HG03066 (cell line): ENCODE results near the gene STATH.
"Not testable (repeated sequence)": the region's sequence is repeated elsewhere in the genome, so short reads cannot be mapped to it uniquely, and the experiment has no call there.

Experiments used
- ATAC-seq: cut with Tn5 transposase; IDR thresholded peaks from one replicate; pipeline ENCODE4 v1.9.1; 2021; ENCODE audit warnings: low read depth; ENCODE audit not compliant: unreplicated experiment

The STATH gene, protein sequence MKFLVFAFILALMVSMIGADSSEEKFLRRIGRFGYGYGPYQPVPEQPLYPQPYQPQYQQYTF

DNA sequence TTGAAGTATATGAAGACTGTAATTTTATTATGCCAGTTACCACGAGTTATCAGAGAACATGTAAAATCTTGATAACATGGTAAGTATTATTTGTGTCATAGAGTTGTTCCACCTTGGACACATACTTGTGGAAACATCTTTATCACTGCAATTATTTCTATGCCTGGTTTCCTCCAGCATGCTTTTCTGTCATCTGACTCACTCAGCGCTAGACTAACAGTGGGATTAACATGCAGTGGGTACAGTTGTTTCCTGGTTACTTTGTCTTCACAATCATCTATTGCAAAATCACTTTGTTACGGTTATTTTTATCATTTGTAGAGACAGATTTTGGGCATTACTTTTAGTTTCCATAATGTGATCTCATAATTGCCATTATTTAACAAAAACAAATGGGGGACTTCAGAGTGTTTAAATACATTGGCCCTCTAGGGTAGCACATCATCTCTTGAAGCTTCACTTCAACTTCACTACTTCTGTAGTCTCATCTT lies at the start of gene STATH:
Gene STATH, plus strand, starts transcription at position 441 of the 491 bp plus-strand sequence. CDS start 2,472 bp downstream, outside the sequence.
- ATAC-seq: no peak

DNA sequence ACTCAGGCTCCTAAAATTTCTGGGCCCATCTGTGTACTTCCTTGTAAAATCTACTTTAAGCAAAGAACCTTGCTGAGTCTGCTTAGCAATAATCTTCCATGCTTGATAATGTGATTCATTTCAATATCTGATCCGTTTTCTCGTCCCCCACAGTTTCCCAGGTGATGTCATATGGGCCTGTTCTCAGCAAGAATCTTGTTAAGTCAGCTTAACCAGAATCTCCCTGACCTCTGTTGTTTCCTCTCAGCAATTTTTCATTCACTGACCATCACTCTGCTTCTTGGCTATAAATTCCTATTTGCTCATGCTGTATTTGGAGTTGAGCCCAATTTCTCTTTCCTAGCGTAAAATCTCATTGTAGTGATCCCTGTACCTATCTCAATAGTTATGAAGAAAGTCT lies 44.2 kb upstream of the STATH start:
- ATAC-seq: no peak

DNA sequence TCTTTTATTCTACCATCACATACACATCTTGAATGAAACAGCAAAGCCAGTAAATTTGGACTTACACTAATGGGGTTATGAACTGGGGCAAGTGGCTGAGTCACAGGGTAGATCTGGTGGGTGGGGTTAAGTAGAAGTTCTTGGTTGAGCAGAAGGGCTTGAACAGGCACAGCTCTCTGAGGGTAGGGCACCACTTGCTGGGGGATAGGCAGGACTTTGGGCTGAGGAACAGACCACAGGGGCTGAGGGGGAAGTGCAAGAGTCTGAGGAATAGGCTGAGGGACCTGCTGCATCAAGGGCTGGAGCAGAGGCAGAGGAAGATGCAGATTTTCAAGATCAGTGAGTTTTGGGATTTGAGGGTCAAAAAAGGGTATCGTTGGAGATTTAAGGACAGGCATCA lies 38.6 kb upstream of the STATH start:
- ATAC-seq: no peak

DNA sequence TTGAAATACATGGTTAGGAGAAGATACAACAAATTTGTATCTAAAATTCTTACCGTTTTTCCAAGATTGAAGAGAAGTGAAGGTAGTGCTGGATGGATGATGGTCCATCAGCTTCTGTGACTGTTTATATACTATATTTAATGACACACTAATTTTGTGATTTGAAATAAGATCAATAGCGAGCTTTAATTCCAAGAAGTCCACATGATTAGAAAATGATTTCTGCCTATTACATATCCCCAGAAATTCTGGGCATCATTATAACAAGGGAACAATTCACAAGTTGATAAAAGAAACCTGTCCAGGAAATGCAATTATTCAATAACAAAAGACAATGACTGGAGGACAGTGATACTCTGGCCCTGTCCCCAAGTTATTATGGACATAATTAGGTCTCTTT lies 30.1 kb upstream of the STATH start, which contains the start of gene CSN2:
Gene CSN2, minus strand, starts transcription at position 101 of the 400 bp plus-strand sequence. CDS start 4,733 bp downstream, outside the sequence.
- no peak for ATAC-seq

DNA sequence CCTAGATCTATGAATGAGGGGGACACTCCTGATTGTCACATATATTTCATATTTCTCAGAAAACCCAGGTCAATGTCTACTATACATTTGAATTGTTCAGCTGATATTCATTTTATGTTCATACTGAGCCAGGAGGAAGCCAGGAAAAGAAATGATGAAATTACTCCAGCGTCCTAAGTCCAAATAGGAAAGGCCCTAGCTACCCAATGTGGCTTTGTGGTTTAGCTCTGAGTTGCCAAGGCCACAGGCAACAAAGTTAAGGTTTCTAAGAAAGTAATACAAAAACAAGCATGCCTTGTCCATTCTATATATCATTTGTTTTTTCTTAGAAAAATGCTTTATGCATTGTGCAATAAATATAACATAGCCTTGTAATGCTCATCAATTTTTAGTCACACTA lies 25.7 kb upstream of the STATH start:
- no peak for ATAC-seq

DNA sequence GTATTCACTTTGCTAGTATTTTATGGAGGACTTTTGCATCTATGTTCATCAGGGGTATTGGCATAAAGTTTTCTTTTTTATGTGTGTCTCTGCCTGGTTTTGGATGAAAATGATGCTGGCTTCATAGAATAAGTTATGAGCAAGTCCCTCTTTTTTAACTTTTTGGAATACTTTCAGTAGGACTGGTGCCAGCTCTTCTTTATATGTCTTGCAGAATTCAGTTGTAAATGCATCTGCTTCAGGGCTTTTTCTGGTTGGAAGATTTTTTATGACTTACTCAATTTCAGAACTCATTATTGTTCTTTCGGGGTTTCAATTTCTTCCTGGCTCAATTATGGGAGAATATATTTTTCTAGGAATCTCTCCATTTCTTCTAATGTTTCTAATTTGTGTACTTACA lies 21.1 kb upstream of the STATH start:
- ATAC-seq: no peak

DNA sequence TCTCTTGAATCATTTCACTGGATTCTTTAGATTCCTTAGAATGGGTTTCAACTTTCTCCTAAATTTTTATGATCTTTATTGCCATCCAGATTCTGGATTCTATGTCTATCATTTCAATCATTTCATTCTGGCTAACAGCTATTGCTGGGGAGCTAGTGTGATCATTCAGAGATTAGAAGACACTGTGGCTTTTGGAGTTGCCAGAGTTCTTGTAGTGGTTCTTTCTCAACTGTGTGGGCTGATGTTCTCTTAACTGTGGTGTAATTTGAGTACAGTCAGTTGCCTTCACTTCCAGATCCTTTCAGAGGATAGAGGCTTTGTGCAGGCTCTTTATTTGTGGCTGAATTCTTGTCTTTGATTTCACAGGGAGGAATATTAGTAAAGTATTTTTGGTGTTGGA lies 18.2 kb upstream of the STATH start:
- no peak for ATAC-seq

DNA sequence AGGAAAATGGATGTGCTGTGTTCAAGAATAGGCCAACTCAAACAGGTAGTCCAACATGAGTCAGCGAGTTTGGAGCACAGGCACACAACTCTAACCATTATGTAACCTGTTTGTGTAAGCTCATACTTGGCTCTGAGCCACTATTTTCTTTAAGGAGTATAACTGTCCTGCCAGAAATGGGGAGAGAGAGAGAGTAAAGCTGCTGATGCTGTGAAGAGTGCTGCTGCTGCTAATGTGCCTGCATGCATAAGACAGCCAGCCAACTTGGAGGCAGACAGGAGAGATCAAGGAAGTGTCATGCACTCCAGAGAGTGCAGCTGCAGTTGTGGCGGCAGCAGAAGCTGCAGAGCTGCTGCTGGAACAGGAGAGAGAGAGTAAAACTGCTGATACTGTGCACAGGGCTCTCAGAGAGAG lies 11.7 kb upstream of the STATH start:
- ATAC-seq: no peak

DNA sequence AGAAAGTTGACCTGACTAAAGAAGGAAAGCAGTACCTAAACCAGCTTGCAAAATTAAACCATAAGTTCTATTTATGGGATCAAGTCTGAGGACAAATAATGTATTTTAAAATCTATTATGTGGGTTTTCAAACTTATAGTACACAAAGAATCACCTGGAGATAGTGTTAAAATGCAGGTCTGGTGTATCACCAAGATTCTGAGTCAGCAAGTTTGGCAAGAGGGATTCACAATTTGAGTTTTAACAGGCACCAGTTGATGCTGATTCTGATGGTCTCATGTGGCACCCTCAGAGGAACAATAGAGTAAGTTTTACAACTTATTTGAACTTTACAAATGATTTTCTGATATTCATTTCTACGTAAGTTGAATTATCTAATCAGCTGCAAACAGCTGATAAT lies 9.1 kb upstream of the STATH start:
- no peak for ATAC-seq

DNA sequence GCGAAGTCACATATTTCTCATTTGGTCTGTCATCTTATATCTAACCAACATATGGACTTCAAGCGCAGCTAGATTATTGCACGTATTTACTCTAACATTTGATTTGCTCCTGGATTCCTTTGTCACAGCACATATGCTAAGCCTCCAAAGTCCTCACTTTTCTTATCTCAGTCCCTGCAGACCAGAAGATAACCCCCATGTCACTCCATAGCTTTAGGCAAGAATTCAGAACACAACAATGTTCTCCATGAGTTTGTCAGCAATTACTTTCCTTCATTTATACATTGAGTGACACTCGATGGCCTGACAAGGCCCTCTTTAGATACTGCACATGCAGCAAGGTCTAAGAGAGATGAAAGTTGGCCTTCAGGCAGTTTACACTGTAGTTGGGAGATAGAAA lies 4.8 kb upstream of the STATH start:
- ATAC-seq: no peak

DNA sequence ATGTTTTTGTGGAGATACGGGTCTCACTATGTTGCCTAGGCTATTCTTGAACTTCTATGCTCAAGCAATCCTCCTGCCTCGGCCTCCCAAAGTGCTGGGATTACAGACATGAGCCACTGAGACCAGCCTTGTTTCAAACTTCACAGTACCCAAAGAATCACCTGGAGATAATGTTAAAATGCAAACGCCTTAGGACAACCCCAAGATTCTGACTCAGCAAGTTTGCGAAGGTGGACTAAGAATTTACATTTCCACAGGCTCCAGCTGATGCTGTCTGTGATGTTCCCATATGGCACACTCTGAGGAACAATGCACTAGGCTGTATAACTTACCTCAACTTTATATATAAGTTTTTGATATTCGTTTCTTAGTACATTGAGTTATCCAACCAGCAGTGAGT lies 984 bp upstream of the STATH start:
- ATAC-seq: no peak

DNA sequence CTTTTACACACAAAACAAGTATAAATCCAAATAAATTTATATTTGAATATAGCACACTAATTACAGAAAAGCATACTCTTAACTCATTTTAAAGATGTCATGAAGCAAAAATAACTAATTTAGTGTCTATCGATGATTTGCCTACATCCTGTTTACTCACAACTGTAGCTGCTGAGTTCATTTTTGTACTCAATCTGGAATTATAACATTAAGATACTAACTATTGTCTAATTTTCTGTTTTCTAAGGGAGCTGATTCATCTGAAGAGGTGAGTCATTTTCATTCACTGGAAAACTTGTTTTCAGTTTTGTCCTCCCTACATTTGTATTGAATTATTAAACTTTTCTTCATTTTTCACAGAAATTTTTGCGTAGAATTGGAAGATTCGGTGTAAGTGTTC lies 3.7 kb downstream of the STATH start:
- ATAC-seq: no peak

DNA sequence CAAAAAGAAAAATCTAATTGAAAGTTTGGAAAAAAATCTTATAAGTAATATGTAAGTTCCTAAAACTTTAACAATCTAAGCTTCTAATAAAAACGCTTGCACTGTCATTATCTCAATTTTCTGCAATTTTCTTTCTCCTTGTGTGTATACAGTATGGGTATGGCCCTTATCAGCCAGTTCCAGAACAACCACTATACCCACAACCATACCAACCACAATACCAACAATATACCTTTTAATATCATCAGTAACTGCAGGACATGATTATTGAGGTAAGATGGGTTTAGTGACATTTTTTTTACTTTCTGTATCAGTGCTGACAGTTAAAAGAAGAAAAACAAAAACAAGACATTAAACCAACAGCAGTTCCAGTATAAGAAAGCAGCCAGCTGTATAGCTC lies 4.9 kb downstream of the STATH start:
- ATAC-seq: no peak

DNA sequence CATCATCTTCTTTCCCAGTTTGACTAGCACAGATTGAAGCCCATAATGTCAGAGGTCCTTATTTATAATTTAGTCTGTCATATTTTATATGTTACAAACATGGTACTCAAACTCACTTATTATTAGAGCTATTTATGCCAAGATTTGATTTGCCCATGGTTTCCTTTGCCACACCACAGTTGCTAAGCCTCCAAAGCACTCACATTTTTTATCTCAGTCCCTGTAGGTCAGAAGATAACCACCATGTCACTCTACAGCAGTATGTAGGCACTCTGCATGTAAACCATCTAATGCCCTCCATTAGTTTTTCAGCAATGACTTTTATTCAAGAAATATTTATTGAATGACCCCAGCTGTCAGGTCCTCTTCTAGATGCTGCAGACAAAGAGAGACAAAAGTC lies 6.7 kb downstream of the STATH start:
- no peak for ATAC-seq

DNA sequence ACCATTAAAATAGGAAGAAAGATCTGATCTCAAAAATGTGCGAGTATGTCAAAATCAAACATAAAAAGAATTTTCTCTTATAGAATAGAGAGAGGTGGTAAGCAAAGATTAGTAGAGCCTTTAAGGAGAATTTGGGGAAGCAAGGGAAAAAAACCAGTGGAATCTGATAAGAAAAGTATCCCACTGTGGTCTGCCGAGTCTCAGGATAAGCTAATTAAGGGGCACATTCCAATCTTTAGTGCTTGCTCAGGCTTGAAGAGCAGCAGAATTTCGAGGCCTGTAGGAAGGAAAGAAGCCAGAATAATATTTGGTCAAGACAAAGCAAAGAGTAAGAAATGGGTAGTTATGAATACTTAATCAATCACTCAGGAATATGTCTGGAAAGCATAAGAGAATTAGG lies 13.0 kb downstream of the STATH start:
- no peak for ATAC-seq

DNA sequence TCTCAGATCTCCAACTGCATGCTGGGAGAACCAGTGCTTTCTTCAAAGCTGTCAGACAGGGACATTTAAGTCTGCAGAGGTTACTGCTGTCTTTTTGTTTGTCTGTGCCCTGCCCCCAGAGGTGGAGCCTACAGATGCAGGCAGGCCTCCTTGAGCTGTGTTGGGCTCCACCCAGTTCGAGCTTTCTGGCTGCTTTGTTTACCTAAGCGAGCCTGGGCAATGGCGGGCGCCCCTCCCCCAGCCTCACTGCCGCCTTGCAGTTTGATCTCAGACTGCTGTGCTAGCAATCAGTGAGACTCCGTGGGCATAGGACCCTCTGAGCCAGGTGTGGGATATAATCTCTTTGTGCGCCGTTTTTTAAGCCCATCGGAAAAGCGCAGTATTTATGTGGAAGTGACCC lies 23.2 kb downstream of the STATH start:
- not testable (repeated sequence) for ATAC-seq

DNA sequence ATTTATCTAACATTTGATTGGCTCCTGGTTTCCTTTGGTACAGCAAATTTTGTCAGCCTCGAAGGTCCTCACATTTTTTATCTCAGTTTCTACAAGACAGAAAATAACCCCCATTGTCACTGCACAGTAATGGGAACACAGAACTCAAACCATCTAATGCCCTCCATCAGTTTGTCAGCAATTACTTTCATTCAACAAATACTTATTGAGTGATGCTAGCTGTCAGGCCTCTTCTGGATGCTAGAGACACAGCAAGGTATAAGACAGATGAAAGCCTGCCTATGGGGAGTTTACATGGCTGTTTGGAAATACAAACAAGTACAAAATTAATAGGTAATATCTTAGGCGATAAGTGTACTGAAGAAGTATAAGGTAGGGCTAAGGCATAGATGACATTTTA lies 27.5 kb downstream of the STATH start:
- ATAC-seq: no peak

DNA sequence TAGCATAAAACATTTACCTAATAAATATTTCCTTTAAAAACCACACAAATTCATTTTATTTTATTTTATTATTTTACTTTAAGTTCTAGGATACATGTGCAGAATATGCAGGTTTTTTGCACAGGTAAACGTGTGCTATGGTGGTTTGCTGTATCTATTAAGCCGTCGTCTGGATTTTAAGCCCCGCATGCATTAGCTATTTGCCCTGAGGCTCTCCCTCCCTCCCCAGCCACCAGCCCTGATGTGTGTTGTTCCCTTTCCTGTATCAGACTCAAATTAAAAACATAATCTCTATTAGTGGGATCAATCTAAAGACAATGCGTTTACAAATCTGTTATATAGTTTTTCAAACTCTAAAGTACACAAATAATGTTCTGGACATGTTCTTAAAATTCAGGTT lies 31.2 kb downstream of the STATH start:
- ATAC-seq: no peak

DNA sequence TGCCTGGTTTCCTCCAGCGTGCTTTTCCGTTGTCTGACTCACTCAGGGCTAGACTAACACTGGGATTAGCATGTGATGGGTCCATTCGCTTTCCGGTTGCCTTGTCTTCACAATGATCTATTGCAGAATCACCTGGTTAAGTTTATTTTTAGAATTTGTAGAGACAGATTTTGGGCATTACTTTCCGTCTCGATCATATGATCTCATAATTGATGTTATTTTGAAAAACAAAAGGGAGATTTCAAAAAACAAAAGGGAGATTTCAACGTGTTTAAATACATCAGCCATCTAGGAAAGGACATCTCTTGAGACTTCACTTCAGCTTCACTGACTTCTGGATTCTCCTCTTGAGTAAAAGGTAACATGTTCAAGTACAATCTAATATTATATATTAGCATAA lies 32.4 kb downstream of the STATH start, which contains the start of gene HTN3:
Gene HTN3, plus strand, starts transcription at position 301 of the 400 bp plus-strand sequence. CDS start 2,282 bp downstream, outside the sequence.
- not testable (repeated sequence) for ATAC-seq

DNA sequence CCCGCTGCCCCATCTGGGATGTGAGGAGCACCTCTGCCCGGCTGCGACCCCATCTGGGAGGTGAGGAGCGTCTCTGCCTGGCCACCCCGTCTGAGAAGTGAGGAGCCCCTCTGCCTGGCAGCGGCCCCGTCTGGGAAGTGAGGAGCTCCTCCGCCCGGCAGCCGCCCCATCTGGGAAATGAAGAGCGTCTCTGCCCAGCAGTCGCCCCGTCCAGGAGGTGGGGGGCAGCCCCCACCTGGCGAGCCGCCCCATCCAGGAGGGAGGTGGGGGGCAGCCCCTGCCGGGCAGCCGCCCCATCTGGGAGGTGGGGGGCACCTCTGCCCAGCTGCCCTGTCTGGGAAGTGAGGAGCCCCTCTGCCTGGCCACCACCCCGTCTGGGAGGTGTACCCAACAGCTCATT lies 41.8 kb downstream of the STATH start:
- not testable (repeated sequence) for ATAC-seq

DNA sequence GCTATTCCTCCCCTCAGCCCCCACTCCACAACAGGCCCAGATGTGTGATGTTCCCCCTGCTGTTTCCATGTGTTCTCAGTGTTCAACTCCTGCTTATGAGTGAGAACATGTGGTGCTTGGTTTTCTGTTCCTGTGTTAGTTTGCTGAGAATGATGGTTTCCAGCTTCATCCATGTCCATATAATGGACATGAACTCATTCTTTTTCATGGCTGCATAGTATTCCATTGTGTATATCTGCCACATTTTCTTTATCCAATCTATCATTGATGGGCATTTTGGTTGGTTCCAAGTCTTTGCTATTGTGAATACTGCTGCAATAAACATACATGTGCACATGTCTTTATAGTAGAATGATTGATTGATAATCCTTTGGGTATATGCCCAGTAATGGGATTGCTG lies 44.2 kb downstream of the STATH start:
- ATAC-seq: not testable (repeated sequence)

DNA sequence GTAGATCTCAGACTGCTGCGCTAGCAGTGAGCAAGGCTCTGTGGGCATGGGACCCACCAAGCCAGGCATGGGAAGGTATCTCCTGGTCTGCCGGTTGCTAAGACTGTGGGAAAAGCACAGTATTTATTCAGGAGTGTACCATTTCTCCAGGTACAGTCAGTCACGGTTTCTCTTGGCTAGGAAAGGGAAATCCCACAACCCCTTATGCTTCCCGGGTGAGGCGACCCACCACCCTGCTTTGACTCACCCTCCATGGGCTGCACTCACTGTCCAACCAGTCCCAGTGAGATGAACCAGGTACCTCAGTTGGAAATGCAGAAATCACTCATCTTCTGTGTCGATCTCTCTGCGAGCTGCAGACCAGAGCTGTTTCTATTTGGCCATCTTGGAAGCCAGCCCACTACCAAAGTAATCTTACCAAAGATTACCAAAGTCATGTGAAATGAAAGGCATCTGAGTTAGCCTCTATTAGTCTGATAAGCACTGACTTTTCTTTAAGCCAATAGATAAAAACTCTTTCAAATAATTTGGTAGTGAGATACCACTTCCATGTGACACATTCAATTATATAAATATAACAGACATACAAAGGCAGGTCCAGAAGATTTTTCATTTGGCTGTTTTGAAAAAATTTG lies 46.0 kb downstream of the STATH start:
- no peak for ATAC-seq
